Upper lobe of left lung (tissue), 6 donors: ENCODE results near the gene ALDOB. TPM values are rescaled to one million over a fixed set of nuclear protein-coding genes. Genes with fewer than 3 reads are reported as not detected.

Source experiments
- ATAC-seq, 2 donors: fragments of 200-7000 bp; cut with Tn5 transposase; one replicate each; pipeline ENCODE4 v1.9.1; 2022; ENCODE audit warnings: mild to moderate bottlenecking in 2 of 2, moderate library complexity in 2 of 2; ENCODE audit not compliant: low FRiP score in 2 of 2
- DNase-seq, 2 donors: peaks; one replicate each; pipeline ENCODE4 v3.0.0-alpha.2; 2019 to 2020
- H3K27ac ChIP-seq, 4 donors: fragments of 200-600 bp; sonication (generic); one replicate each; pipeline ENCODE4 v1.5.1; 2016 to 2019
- H3K27me3 ChIP-seq, 4 donors: fragments of 200-600 bp; sonication (generic); one replicate each; pipeline ENCODE4 v1.5.1; 2017 to 2019
- H3K36me3 ChIP-seq, 4 donors: fragments of 200-600 bp; sonication (generic); one replicate each; pipeline ENCODE4 v1.5.1; 2016 to 2019
- H3K4me1 ChIP-seq, 4 donors: fragments of 200-600 bp; sonication (generic); one replicate each; pipeline ENCODE4 v1.5.1; 2018 to 2019
- H3K4me3 ChIP-seq, 4 donors: fragments of 200-600 bp; sonication (generic); one replicate each; pipeline ENCODE4 v1.5.1; 2017 to 2019; ENCODE audit warnings: mild to moderate bottlenecking in 2 of 4, moderate library complexity in 1 of 4
- H3K9me3 ChIP-seq, 4 donors: fragments of 200-600 bp; sonication (generic); one replicate each; pipeline ENCODE4 v1.5.1; 2018 to 2019
- CTCF ChIP-seq, 6 experiments: fragments of 450-650 bp in 4 of 6; fragments of 200-600 bp in 2 of 6; sonication (generic) in 2 of 6; IDR thresholded peaks; one replicate each; pipeline ENCODE4 v1.5.1; 2016 to 2019; ENCODE audit warnings: antibody characterized with exemption in 6 of 6
- EP300 ChIP-seq, 4 donors: sonication (generic); formaldehyde crosslinking; IDR thresholded peaks; one replicate each; pipeline ENCODE4 v1.5.1; 2017; ENCODE audit warnings: antibody characterized with exemption in 4 of 4, control low read depth in 2 of 4
- POLR2A ChIP-seq, 4 donors: fragments of 450-650 bp; IDR thresholded peaks; one replicate each; pipeline ENCODE4 v1.5.1; 2016 to 2017; ENCODE audit warnings: antibody characterized with exemption in 4 of 4, mild to moderate bottlenecking in 2 of 4
- POLR2AphosphoS5 ChIP-seq, 2 donors: sonication (generic); formaldehyde crosslinking; IDR thresholded peaks; one replicate each; pipeline ENCODE4 v1.5.1; 2017; ENCODE audit warnings: antibody characterized with exemption in 2 of 2
- WGBS, 2 donors: methylation state at CpG; one replicate each; pipeline ENCODE4 v1.1.5; 2017 to 2018; 5-methylcytosine and 5-hydroxymethylcytosine counted together
- total RNA-seq, 6 donors: library from RNA; depleted of rRNA in 4 of 6; stranded (reverse); fragments of >200 nt in 4 of 6; gene quantifications; one replicate each; pipeline versions ENCODE4 v1.1.0 to v1.2.1, GENCODE V29; 2016 to 2021
- donor health status: DM: no; HTN: no; CAD: no; lungs with moderate emphysema.
- donor health status: DM: no; HTN: yes; CAD: no; lungs with severe emphysema.

Gene ALDOB
- total RNA-seq, 6 donors from 2014 or later: 1.3 to 1.8 TPM; not detected in 4

GRCh38 chr9:101463397-101463796, 27.8 kb upstream of the ALDOB start:
- no peak for TF ChIP-seq EP300 (IDR thresholded peaks at IDR 0.05)
- no peak for TF ChIP-seq POLR2A (IDR thresholded peaks at IDR 0.05)
- TF ChIP-seq POLR2AphosphoS5 (IDR thresholded peaks at IDR 0.05): no peak
- no peak for TF ChIP-seq CTCF (IDR thresholded peaks at IDR 0.05)
- DNase-seq: no peak
- Histone ChIP-seq H3K4me3 (no peak overlapping the region), H3K27ac (no peak overlapping the region), H3K9me3 (no peaks in the 10 kb centered on the region), H3K27me3 (no peaks in the 10 kb centered on the region), H3K36me3 (no peaks in the 10 kb centered on the region), H3K4me1 (peaks cover 0 to 4% (median 0%) of the 10 kb centered on the region in 4 donors)
- 76 to 79% methylated on average over 2 of the region's 2 CpGs for WGBS, 2 donors
- no peak for ATAC-seq

GRCh38 chr9:101462558-101462957, 27.0 kb upstream of the ALDOB start:
- 62 to 64% methylated on average over 5 of the region's 5 CpGs for WGBS, 2 donors
- no peak for TF ChIP-seq EP300 (IDR thresholded peaks at IDR 0.05)
- no peak for TF ChIP-seq POLR2AphosphoS5 (IDR thresholded peaks at IDR 0.05)
- no peak for TF ChIP-seq POLR2A (IDR thresholded peaks at IDR 0.05)
- no peak for TF ChIP-seq CTCF (IDR thresholded peaks at IDR 0.05)
- no peaks in the 10 kb centered on the region for H3K36me3 ChIP-seq

GRCh38 chr9:101460965-101461364, 25.4 kb upstream of the ALDOB start:
- ATAC-seq: no peak
- Histone ChIP-seq H3K4me1 (peaks cover 0 to 4% (median 0%) of the 10 kb centered on the region in 4 donors), H3K27me3 (no peaks in the 10 kb centered on the region), H3K36me3 (no peaks in the 10 kb centered on the region), H3K4me3 (no peak overlapping the region), H3K9me3 (no peaks in the 10 kb centered on the region), H3K27ac (no peak overlapping the region)
- 64 to 79% methylated on average over 4 of the region's 4 CpGs for WGBS, 2 donors
- DNase-seq: no peak
- TF ChIP-seq POLR2AphosphoS5 (IDR thresholded peaks at IDR 0.05) (no peak), POLR2A (IDR thresholded peaks at IDR 0.05) (no peak), CTCF (IDR thresholded peaks at IDR 0.05) (no peak), EP300 (IDR thresholded peaks at IDR 0.05) (no peak)

More at GRCh38 chr9:101462558-101462957, 27.0 kb upstream of the ALDOB start:
- Histone ChIP-seq H3K9me3 (no peaks in the 10 kb centered on the region), H3K4me1 (peaks cover 0 to 4% (median 0%) of the 10 kb centered on the region in 4 donors), H3K4me3 (no peak overlapping the region), H3K27me3 (no peaks in the 10 kb centered on the region), H3K27ac (no peak overlapping the region)
- no peak for DNase-seq
- no peak for ATAC-seq

- WGBS, 2 donors: 34 to 38% methylated on average over 9 of the region's 9 CpGs
- Histone ChIP-seq H3K4me3 (no peak overlapping the region), H3K27ac (no peak overlapping the region), H3K27me3 (no peaks in the 10 kb centered on the region), H3K4me1 (no peaks in the 10 kb centered on the region), H3K36me3 (no peaks in the 10 kb centered on the region), H3K9me3 (no peaks in the 10 kb centered on the region)
- ATAC-seq: peak; percentile 83 to 86
- TF ChIP-seq CTCF (IDR thresholded peaks at IDR 0.05) (peak; percentile 27 to 69 (median 60)), EP300 (IDR thresholded peaks at IDR 0.05) (no peak), POLR2AphosphoS5 (IDR thresholded peaks at IDR 0.05) (no peak), POLR2A (IDR thresholded peaks at IDR 0.05) (no peak)
- DNase-seq: no peak
Observed at GRCh38 chr9:101458963-101459631, 23.5 kb upstream of the ALDOB start.

GRCh38 chr9:101457003-101457402, 21.4 kb upstream of the ALDOB start:
- 34 to 42% methylated on average over 3 of the region's 3 CpGs for WGBS, 2 donors
- no peak overlapping the region for H3K27ac ChIP-seq
- H3K36me3 ChIP-seq: no peaks in the 10 kb centered on the region
- no peak overlapping the region for H3K4me3 ChIP-seq
- no peak for ATAC-seq
- no peak for TF ChIP-seq POLR2A (IDR thresholded peaks at IDR 0.05)
- no peak for DNase-seq
- H3K4me1 ChIP-seq: no peaks in the 10 kb centered on the region
- no peaks in the 10 kb centered on the region for H3K9me3 ChIP-seq
- no peaks in the 10 kb centered on the region for H3K27me3 ChIP-seq
